Brain pericyte (primary cell): ENCODE data around the gene CD34.
A peak's percentile ranks its signal among the peaks of the same experiment; 100 is the strongest.
"Not testable (repeated sequence)": the region's sequence is repeated elsewhere in the genome, so short reads cannot be mapped to it uniquely, and the experiment has no call there.

Experiments used
- DNase-seq: peaks from one replicate; pipeline ENCODE4 v3.0.0-alpha.2; 2012; ENCODE audit warnings: low read depth, low spot score

Gene CD34

GRCh38 chr1:207926984-207927383 is 16.1 kb upstream of the CD34 start:
- DNase-seq, result no peak

- DNase-seq, result not testable (repeated sequence)
Measured at GRCh38 chr1:207925969-207926368, 15.0 kb upstream of the CD34 start.

- DNase-seq, result peak; percentile 21
Measured at GRCh38 chr1:207925210-207925609, 14.3 kb upstream of the CD34 start.

- DNase-seq, result no peak
Measured at GRCh38 chr1:207923561-207923960, 12.6 kb upstream of the CD34 start.

GRCh38 chr1:207923121-207923520 is 12.2 kb upstream of the CD34 start:
- no peak for DNase-seq

- no peak for DNase-seq
Measured at GRCh38 chr1:207922554-207922953, 11.6 kb upstream of the CD34 start.

- DNase-seq, result no peak
Measured at GRCh38 chr1:207921321-207921720, 10.4 kb upstream of the CD34 start.

GRCh38 chr1:207920444-207921021 is 9.6 kb upstream of the CD34 start:
- DNase-seq, result no peak

- DNase-seq, result no peak
Measured at GRCh38 chr1:207919523-207920170, 8.7 kb upstream of the CD34 start.

- no peak for DNase-seq
Measured at GRCh38 chr1:207918581-207918980, 7.7 kb upstream of the CD34 start.

- no peak for DNase-seq
Measured at GRCh38 chr1:207918011-207918410, 7.1 kb upstream of the CD34 start.

GRCh38 chr1:207917080-207917479 is 6.2 kb upstream of the CD34 start:
- no peak for DNase-seq

- DNase-seq, result no peak
Measured at GRCh38 chr1:207913951-207914350, 3.0 kb upstream of the CD34 start.

GRCh38 chr1:207911856-207912760 is 1.2 kb upstream of the CD34 start:
- DNase-seq, result no peak

GRCh38 chr1:207909687-207910086 is 1.2 kb downstream of the CD34 start:
- no peak for DNase-seq

GRCh38 chr1:207908107-207908734 is 2.7 kb downstream of the CD34 start:
- DNase-seq, result no peak

GRCh38 chr1:207904391-207904790 is 6.5 kb downstream of the CD34 start:
- no peak for DNase-seq

GRCh38 chr1:207903767-207904166 is 7.2 kb downstream of the CD34 start:
- no peak for DNase-seq

GRCh38 chr1:207903053-207903452 is 7.9 kb downstream of the CD34 start:
- DNase-seq, result no peak

GRCh38 chr1:207902566-207902965 is 8.4 kb downstream of the CD34 start:
- no peak for DNase-seq

GRCh38 chr1:207901041-207901653 is 9.8 kb downstream of the CD34 start:
- DNase-seq, result no peak

- no peak for DNase-seq
Measured at GRCh38 chr1:207898836-207899235, 12.1 kb downstream of the CD34 start.
